ENCODE results near the gene WWTR1. TPM values are rescaled to one million over a fixed set of nuclear protein-coding genes. Genes with fewer than 3 reads are reported as not detected.

Gene WWTR1
- total RNA-seq, 1 experiment from 2014 or later, result 24.4 TPM

DNA sequence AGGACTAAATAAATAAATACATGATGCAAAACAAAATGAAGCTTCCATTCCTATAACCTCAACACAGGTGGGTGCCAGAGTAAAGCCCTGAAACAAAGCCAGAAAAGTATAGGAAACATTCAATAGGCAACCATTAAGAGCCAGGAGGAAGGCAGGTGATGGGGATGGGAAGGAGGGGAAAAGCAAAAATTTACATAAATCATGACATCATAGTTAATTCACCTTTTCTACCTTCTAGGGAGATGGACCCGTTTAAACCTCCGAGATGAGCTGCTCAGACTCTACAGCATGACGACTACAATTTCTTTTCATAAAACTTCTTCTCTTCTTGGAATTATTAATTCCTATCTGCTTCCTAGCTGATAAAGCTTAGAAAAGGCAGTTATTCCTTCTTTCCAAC, 155.4 kb downstream of the WWTR1 start:
- no peak overlapping the region for H3K23ac ChIP-seq (ENCODE audit: insufficient read length, low read depth, low read length)
- no peak for DNase-seq
- no peak overlapping the region for H3K4me3 Mint-ChIP-seq
- no peak overlapping the region for H2BK5ac ChIP-seq (ENCODE audit: insufficient read length, low read length)
- H2BK120ac ChIP-seq (ENCODE audit: low read depth, low read length, poor library complexity, severe bottlenecking), result no peak overlapping the region
- H2BK20ac ChIP-seq (ENCODE audit: low read depth, low read length, poor library complexity, severe bottlenecking), result no peak overlapping the region
- no peak overlapping the region for H3T11ph ChIP-seq (ENCODE audit: low read length)
- H2AK5ac ChIP-seq (ENCODE audit: insufficient read length, low read length), result no peak overlapping the region
- H3K23me2 ChIP-seq (ENCODE audit: insufficient read length, low read depth, low read length, poor library complexity, severe bottlenecking), result no peaks in the 10 kb centered on the region
- no peaks in the 10 kb centered on the region for H3K27me3 ChIP-seq (ENCODE audit: insufficient read depth, low read length)
- TF ChIP-seq, protein P1, sequence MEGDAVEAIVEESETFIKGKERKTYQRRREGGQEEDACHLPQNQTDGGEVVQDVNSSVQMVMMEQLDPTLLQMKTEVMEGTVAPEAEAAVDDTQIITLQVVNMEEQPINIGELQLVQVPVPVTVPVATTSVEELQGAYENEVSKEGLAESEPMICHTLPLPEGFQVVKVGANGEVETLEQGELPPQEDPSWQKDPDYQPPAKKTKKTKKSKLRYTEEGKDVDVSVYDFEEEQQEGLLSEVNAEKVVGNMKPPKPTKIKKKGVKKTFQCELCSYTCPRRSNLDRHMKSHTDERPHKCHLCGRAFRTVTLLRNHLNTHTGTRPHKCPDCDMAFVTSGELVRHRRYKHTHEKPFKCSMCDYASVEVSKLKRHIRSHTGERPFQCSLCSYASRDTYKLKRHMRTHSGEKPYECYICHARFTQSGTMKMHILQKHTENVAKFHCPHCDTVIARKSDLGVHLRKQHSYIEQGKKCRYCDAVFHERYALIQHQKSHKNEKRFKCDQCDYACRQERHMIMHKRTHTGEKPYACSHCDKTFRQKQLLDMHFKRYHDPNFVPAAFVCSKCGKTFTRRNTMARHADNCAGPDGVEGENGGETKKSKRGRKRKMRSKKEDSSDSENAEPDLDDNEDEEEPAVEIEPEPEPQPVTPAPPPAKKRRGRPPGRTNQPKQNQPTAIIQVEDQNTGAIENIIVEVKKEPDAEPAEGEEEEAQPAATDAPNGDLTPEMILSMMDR (conservative IDR thresholded peaks at IDR 0.05), result no peak
- H2BK15ac ChIP-seq (ENCODE audit: low read depth, low read length), result no peak overlapping the region
- no peak overlapping the region for H3K27ac ChIP-seq (ENCODE audit: insufficient read length, low read depth, low read length)
- H3K56ac ChIP-seq (ENCODE audit: insufficient read length, low read depth, low read length), result no peak overlapping the region
- peaks cover 4 to 5% of the 10 kb centered on the region in 2 experiments; a peak in 3 of 4 replicates for H3K4me1 Mint-ChIP-seq
- no peak overlapping the region for H2AFZ ChIP-seq (ENCODE audit: low read length)
- no peak overlapping the region for H3K4me2 ChIP-seq (ENCODE audit: insufficient read depth, insufficient read length, low read length)
- no peaks in the 10 kb centered on the region for H3K36me3 Mint-ChIP-seq (ENCODE audit: insufficient read depth in 1 of 3, low read depth in 3 of 3)
- H4K91ac ChIP-seq (ENCODE audit: insufficient read length, low read depth, low read length), result no peak overlapping the region
- H4K8ac ChIP-seq (replicated peaks; ENCODE audit: insufficient read length, low read depth, low read length), result no peak overlapping the region
- H4K5ac ChIP-seq (ENCODE audit: insufficient read length, low read depth, low read length), result no peak overlapping the region
- no peak overlapping the region for H3K9ac ChIP-seq (ENCODE audit: extremely low read depth, insufficient read length, low read length)
- no peaks in the 10 kb centered on the region for H3K9me3 Mint-ChIP-seq
- no peaks in the 10 kb centered on the region for H3K79me1 ChIP-seq (ENCODE audit: insufficient read depth, low read depth, low read length, poor library complexity, severe bottlenecking)
- H4K20me1 ChIP-seq (ENCODE audit: control insufficient read depth, insufficient read depth, insufficient read length), result no peaks in the 10 kb centered on the region
- WGBS (ENCODE audit: extremely low coverage, insufficient read length, low lambda C conversion rate), result no CpG with 5 or more reads among the region's 3 CpGs
- no peak overlapping the region for H2BK12ac ChIP-seq (ENCODE audit: insufficient read length, low read depth, low read length)
- H3K18ac ChIP-seq (ENCODE audit: insufficient read length, low read depth, low read length), result no peak overlapping the region
- H3K27ac Mint-ChIP-seq, result no peak overlapping the region
- no peaks in the 10 kb centered on the region for H3K27me3 Mint-ChIP-seq (ENCODE audit: low read depth)
- H3K79me2 ChIP-seq (ENCODE audit: insufficient read depth, low read length), result no peaks in the 10 kb centered on the region
- H3K14ac ChIP-seq (ENCODE audit: insufficient read depth, low read length), result no peak overlapping the region
- no peaks in the 10 kb centered on the region for H3K4me1 ChIP-seq (ENCODE audit: insufficient read depth, low read length)
- no peak overlapping the region for H3K4ac ChIP-seq (ENCODE audit: low read depth, low read length)
- H3K9me3 ChIP-seq (ENCODE audit: control insufficient read depth, low read depth, low read length), result no peaks in the 10 kb centered on the region
